ENCODE measurements around the gene RBKS. TPM values are rescaled to one million over a fixed set of nuclear protein-coding genes. Genes with fewer than 3 reads are reported as not detected.

RBKS gene
- total and polyA plus RNA-seq, 2 of the 13 experiments (the other 11 are each of a cell fraction or from before 2014, with no cell fraction given): 7.7 to 8.3 TPM

DNA sequence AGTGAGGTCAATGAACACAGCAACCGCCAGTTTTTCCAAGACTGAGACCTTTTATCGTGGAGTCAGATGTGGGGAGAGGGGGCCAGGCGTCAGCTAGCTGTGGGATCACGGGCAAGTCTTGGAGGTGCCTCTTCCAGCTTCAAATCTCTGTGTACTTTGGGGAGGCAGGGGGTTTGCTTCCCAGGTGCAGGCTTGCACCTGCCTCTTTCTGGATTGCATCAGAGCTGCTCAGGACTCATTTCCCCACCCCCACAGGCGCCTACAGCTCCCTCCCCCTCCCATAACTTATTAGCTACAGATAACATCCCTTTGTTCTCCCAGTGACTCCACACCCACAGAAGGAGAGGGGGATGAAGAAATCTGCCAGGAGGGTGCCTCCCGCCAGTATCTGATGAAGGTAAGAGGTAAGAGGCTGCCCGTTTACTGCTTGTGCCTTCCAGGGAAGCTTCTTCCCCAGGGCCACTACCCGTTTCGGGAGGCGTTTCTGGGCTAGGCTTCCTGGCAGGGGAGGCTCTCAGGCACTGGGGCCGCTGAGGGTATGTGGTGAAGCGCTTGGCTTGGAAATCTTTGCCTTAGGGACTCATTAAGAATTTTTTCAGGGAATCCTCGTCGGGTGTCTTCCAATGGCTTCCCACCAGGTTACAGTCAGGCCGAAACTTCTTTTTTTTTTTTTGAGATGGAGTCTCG lies 137.5 kb downstream of the RBKS start (continued):
- TF ChIP-seq KMT2B (CRISPR knock-in tag; IDR thresholded peaks at IDR 0.05): 0 out of 2 replicates have a peak, but pooled peaks have one; percentile 12
- TF ChIP-seq, protein P1, sequence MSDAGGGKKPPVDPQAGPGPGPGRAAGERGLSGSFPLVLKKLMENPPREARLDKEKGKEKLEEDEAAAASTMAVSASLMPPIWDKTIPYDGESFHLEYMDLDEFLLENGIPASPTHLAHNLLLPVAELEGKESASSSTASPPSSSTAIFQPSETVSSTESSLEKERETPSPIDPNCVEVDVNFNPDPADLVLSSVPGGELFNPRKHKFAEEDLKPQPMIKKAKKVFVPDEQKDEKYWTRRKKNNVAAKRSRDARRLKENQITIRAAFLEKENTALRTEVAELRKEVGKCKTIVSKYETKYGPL (CRISPR knock-in tag; IDR thresholded peaks at IDR 0.05): no peak
- TF ChIP-seq, protein P2, sequence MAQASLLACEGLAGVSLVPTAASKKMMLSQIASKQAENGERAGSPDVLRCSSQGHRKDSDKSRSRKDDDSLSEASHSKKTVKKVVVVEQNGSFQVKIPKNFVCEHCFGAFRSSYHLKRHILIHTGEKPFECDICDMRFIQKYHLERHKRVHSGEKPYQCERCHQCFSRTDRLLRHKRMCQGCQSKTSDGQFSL (CRISPR knock-in tag; IDR thresholded peaks at IDR 0.05): 0 out of 2 replicates have a peak, but pooled peaks have one; percentile 13
- no peak for TF ChIP-seq MEIS2 (CRISPR knock-in tag; IDR thresholded peaks at IDR 0.05)
- TF ChIP-seq, protein P3, sequence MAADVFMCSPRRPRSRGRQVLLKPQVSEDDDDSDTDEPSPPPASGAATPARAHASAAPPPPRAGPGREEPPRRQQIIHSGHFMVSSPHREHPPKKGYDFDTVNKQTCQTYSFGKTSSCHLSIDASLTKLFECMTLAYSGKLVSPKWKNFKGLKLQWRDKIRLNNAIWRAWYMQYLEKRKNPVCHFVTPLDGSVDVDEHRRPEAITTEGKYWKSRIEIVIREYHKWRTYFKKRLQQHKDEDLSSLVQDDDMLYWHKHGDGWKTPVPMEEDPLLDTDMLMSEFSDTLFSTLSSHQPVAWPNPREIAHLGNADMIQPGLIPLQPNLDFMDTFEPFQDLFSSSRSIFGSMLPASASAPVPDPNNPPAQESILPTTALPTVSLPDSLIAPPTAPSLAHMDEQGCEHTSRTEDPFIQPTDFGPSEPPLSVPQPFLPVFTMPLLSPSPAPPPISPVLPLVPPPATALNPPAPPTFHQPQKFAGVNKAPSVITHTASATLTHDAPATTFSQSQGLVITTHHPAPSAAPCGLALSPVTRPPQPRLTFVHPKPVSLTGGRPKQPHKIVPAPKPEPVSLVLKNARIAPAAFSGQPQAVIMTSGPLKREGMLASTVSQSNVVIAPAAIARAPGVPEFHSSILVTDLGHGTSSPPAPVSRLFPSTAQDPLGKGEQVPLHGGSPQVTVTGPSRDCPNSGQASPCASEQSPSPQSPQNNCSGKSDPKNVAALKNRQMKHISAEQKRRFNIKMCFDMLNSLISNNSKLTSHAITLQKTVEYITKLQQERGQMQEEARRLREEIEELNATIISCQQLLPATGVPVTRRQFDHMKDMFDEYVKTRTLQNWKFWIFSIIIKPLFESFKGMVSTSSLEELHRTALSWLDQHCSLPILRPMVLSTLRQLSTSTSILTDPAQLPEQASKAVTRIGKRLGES (CRISPR knock-in tag; IDR thresholded peaks at IDR 0.05; ENCODE audit: borderline replicate concordance): no peak
- TF ChIP-seq ATF7 (IDR thresholded peaks at IDR 0.05): no peak
- TF ChIP-seq ATF7 (CRISPR knock-in tag; IDR thresholded peaks at IDR 0.05): 0 out of 2 replicates have a peak, but pooled peaks have one; percentile 20
- TF ChIP-seq ZMYM2 (CRISPR knock-in tag; IDR thresholded peaks at IDR 0.05): no peak
- peak; percentile 65 for TF ChIP-seq JUN (CRISPR knock-in tag; IDR thresholded peaks at IDR 0.05)
- no peak for TF ChIP-seq ZSCAN22 (CRISPR knock-in tag; IDR thresholded peaks at IDR 0.05)
- TF ChIP-seq SNAI1 (CRISPR knock-in tag; IDR thresholded peaks at IDR 0.05; ENCODE audit: borderline replicate concordance): peak; percentile 62
- TF ChIP-seq, protein P4, sequence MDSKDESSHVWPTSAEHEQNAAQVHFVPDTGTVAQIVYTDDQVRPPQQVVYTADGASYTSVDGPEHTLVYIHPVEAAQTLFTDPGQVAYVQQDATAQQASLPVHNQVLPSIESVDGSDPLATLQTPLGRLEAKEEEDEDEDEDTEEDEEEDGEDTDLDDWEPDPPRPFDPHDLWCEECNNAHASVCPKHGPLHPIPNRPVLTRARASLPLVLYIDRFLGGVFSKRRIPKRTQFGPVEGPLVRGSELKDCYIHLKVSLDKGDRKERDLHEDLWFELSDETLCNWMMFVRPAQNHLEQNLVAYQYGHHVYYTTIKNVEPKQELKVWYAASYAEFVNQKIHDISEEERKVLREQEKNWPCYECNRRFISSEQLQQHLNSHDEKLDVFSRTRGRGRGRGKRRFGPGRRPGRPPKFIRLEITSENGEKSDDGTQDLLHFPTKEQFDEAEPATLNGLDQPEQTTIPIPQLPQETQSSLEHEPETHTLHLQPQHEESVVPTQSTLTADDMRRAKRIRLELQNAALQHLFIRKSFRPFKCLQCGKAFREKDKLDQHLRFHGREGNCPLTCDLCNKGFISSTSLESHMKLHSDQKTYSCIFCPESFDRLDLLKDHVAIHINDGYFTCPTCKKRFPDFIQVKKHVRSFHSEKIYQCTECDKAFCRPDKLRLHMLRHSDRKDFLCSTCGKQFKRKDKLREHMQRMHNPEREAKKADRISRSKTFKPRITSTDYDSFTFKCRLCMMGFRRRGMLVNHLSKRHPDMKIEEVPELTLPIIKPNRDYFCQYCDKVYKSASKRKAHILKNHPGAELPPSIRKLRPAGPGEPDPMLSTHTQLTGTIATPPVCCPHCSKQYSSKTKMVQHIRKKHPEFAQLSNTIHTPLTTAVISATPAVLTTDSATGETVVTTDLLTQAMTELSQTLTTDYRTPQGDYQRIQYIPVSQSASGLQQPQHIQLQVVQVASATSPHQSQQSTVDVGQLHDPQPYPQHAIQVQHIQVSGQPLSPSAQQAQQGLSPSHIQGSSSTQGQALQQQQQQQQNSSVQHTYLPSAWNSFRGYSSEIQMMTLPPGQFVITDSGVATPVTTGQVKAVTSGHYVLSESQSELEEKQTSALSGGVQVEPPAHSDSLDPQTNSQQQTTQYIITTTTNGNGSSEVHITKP (CRISPR knock-in tag; IDR thresholded peaks at IDR 0.05; ENCODE audit: low read depth): no peak
- TF ChIP-seq ZNF766 (CRISPR knock-in tag; IDR thresholded peaks at IDR 0.05; ENCODE audit: borderline replicate concordance): no peak
- peak; percentile 47; the same call in 1 of the 2 replicates for TF ChIP-seq ZNF12 (CRISPR knock-in tag; IDR thresholded peaks at IDR 0.05)
- TF ChIP-seq ZNF260 (CRISPR knock-in tag; IDR thresholded peaks at IDR 0.05; ENCODE audit: borderline replicate concordance, low read depth): no peak
- TF ChIP-seq, protein P5, sequence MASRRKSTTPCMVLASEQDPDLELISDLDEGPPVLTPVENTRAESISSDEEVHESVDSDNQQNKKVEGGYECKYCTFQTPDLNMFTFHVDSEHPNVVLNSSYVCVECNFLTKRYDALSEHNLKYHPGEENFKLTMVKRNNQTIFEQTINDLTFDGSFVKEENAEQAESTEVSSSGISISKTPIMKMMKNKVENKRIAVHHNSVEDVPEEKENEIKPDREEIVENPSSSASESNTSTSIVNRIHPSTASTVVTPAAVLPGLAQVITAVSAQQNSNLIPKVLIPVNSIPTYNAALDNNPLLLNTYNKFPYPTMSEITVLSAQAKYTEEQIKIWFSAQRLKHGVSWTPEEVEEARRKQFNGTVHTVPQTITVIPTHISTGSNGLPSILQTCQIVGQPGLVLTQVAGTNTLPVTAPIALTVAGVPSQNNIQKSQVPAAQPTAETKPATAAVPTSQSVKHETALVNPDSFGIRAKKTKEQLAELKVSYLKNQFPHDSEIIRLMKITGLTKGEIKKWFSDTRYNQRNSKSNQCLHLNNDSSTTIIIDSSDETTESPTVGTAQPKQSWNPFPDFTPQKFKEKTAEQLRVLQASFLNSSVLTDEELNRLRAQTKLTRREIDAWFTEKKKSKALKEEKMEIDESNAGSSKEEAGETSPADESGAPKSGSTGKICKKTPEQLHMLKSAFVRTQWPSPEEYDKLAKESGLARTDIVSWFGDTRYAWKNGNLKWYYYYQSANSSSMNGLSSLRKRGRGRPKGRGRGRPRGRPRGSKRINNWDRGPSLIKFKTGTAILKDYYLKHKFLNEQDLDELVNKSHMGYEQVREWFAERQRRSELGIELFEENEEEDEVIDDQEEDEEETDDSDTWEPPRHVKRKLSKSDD (CRISPR knock-in tag; IDR thresholded peaks at IDR 0.05; ENCODE audit: low read depth): no peak
- TF ChIP-seq ZNF136 (CRISPR knock-in tag; IDR thresholded peaks at IDR 0.05; ENCODE audit: low read depth): no peak
- peak; percentile 61; the same call in 1 of the 2 replicates for TF ChIP-seq ZNF746 (CRISPR knock-in tag; IDR thresholded peaks at IDR 0.05)
- no peak for TF ChIP-seq ZNF432 (CRISPR knock-in tag; IDR thresholded peaks at IDR 0.05; ENCODE audit: borderline replicate concordance)

All from HepG2 (cell line).